Measurements from ENCODE around the gene RAVER2. TPM values are rescaled to one million over a fixed set of nuclear protein-coding genes. Genes with fewer than 3 reads are reported as not detected.

RAVER2 gene
- total RNA-seq, 1 donor from 2014 or later: 7.1 TPM

DNA sequence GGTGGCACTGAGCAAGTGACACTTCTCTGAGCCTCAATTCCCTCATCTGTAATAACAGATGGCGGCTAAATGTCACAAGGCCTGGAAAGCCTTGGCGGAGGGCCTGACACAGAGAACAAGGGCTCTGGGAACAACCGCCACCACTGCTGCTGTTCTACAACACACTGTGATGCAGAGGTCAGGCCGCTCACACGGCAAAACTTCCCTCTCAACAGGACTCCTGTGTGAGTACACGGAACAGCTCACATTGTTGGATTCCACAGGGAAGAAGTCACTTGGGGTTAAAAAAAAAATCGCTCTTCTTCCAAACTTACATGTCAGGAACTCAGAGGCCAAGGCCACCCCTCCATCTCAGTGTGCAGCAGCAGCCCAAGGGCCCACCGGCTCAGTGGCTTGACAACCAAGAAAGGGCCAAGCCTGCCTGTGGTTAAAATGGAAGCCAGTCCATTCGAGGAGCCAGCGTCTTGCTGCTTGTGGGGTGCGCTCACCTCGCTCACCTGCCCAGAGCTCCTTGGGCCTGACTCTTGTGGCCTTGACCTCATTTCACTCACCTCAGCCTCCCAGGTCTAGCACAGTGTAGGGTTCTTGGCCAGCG lies 101.1 kb downstream of the RAVER2 start:
- DNase-seq (ENCODE audit: low read depth): no peak

DNA sequence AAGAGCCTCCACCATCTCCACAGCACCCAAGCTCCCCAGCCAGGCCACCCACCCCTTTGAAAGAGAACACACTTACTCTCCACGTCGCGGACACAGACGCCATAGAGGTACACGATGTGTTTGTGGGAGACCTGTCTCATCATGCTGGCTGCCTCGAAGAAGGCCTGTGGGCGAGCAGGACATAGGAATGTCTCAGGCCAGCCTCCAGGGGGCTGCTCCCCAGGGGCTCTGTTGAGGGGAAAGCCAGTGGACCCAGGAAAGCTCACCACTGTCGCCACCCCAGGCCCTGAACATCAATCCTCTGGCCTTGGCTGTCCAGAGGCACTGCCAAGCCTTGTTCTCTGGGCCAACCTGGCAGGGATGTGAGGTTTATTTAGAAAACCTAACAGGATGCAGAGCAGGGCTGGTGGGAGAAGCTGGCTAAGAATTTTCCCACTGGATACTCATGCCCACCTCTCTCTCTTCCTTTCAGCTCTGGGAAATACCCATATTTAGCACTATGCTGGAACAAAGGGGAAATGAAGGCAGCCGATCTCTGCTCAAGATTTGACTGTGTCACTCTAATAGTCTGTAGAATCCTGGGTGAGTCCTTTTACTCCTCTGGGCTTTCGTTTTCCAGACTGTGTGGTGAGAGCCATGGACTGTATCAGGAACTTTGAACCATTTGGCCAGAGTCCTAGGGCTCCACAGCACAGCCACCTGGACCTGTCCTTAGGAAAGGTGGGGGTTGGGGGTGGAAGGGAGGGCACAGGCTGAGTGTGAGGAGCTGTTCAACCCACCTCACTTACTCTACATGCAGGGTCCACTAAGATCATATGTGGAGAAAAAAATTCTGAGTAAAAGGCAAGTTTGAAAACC lies 101.9 kb downstream of the RAVER2 start:
- no peak for DNase-seq (ENCODE audit: low read depth)

GRCh38 chr1:64847666-64848065 lies 102.8 kb downstream of the RAVER2 start:
- DNase-seq (ENCODE audit: low read depth): no peak

DNA sequence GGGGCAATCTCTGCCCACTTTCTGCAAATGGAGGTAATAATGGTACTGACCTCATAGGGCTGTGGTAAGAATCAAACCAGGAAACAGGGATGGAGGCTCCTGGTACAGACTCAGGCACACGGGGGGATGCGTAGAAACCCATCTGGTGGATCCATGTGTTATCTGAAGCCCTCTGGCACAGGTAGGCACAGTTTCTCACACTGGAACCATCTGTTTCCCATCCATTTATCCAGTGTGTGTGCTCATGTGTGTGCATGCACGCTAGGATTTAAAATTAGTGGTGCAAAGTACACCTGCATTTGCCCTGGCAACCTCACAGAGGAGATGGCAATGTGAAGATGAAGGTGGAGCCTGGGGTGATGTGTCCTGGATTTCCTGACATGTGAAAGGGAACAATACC lies 103.3 kb downstream of the RAVER2 start:
- DNase-seq (ENCODE audit: low read depth): no peak

DNA sequence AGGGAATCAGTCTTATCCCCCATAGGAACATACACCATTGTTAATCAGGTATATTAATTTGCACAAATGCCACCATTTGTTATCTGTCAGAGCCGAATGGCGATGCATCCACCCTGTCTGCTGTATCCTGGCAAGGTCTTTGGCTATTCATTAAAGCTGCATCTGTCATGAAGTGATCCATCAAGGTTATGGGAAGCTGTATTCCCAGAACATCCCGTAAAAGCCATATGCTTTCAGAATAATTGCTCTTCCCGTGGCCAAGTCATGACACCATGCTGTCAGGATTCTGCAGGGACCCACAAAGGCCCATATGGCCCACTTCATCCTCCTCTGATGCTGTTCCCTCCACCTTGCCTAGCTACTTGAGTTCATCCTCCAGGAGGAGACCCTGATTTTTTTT lies 103.9 kb downstream of the RAVER2 start:
- no peak for DNase-seq (ENCODE audit: low read depth)

GRCh38 chr1:64849942-64850341 lies 105.1 kb downstream of the RAVER2 start:
- DNase-seq (ENCODE audit: low read depth): no peak

DNA sequence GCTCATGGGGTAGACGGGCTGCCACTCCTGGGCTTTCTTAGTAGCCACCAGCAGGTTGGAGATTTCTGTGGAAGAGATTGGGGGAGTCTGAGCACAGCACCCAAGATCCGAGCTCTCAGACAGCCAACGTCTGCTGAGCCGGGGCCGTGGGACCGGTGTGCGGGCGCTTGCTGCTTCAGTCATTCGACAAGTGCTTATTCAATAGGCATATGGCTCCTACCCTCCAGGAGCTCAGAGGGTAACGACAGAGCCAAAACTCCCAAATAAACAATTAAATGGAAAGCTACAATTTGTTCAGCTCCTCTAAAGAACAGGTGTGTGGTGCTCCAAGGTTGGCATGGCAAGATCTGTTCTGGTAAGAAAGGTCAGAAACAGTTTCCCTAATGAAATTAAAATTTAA lies 106.0 kb downstream of the RAVER2 start:
- DNase-seq (ENCODE audit: low read depth): no peak

GRCh38 chr1:64851664-64852063 lies 106.8 kb downstream of the RAVER2 start:
- no peak for DNase-seq (ENCODE audit: low read depth)

DNA sequence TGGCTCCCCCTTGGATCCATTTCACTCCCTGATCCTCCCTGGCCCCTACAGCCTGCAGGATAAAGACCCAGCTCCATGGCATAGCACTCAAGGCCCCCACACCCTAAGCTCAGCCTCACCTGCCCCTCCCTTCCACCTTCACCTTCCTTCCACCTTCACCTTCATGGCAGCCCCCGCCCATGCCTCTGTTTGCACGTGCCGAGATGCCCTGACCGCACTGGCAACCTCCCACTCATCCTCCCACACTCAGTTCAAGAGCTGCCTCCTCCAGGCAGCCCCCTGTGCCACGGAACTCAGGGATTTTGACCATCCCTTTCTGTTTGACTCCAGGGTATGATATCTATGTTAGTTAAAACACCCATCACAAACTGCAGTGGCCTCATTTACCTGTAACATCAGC lies 109.8 kb downstream of the RAVER2 start:
- DNase-seq (ENCODE audit: low read depth): no peak

- no peak for DNase-seq (ENCODE audit: low read depth)
Observed at GRCh38 chr1:64855557-64855956, 110.7 kb downstream of the RAVER2 start.

DNA sequence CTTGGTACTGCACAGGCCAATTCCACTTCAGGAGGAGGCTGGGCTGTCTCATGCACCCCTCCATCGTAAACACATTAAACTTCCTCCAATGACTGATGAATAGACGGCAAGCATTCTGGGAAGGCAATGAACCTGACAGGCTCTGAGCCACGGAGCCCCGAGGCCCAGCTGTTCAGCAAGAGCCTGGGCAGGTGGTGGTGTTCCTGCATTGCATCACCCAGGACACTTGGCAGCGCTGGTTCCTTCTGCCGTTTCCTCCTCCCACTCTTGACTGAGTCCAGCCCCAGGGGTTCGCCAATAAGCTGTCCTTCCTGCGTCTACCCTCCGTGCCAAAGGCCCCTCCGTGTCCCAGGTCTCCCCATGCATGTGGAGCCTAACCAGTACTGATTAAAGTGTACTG lies 111.7 kb downstream of the RAVER2 start:
- DNase-seq (ENCODE audit: low read depth): no peak

DNA sequence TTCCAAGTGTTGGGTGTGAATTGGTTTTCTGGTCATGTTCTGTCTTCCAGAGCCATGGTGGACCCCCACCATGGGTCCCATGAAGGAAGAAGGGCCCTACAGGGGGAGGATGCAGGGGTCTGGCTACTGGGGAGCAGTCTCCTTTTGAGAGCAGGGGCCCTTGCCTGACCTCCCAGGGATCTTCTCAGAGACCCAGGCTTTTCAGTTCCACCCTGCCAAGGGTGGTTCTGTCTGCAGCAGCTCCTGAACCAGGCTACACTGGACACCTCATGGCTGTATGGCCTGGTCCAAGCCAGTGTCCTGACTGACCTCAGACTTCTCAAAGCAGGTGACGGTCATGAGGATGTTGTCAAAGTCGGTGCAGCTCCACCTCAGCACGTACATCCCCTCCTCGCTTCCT lies 112.5 kb downstream of the RAVER2 start:
- no peak for DNase-seq (ENCODE audit: low read depth)

- peak; percentile 38 for DNase-seq (ENCODE audit: low read depth)
Observed at GRCh38 chr1:64861611-64862010, 116.7 kb downstream of the RAVER2 start.

- DNase-seq (ENCODE audit: low read depth): peak; percentile 68
Observed at GRCh38 chr1:64864018-64864940, 119.4 kb downstream of the RAVER2 start.

- DNase-seq (ENCODE audit: low read depth): no peak
Observed at GRCh38 chr1:64865105-64865757, 120.4 kb downstream of the RAVER2 start.

- no peak for DNase-seq (ENCODE audit: low read depth)
Observed at GRCh38 chr1:64866689-64867088, 121.8 kb downstream of the RAVER2 start.

DNA sequence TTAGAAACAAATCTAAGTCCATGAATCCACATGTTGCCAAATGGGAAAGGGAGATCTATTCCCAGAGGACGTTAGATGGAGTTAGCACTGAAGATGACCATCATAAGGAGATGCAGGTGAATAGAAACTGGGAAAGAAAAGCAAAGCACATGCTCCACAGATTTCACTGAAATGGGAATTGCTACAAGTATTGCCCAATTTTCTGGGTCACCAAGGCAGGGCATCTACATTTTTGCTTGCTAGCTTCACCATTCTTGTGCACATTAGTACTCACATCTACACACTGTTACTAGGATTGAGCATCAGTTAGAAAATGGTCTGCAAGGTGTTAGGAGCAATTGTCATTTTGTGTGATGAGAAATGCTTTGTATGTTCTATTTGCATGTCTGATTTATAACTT lies 122.4 kb downstream of the RAVER2 start:
- DNase-seq (ENCODE audit: low read depth): no peak

DNA sequence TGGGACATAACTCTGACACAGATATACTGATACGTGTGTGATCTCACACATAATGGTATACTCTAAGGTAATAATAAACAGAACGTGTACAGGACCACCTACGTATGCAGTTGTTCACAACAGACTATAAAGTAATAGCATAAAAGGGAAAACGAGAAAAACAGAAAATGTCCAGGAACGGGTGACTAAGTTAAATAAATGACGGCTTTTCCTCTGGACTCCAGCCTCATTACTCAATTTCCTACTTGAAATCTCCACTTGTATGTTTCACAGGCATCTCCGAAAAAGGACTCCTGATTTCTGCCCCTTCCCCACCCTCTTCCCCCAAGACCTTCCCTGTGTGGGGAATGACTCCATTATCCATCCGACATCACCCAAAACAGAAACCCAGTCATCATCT lies 126.4 kb downstream of the RAVER2 start:
- no peak for DNase-seq (ENCODE audit: low read depth)

DNA sequence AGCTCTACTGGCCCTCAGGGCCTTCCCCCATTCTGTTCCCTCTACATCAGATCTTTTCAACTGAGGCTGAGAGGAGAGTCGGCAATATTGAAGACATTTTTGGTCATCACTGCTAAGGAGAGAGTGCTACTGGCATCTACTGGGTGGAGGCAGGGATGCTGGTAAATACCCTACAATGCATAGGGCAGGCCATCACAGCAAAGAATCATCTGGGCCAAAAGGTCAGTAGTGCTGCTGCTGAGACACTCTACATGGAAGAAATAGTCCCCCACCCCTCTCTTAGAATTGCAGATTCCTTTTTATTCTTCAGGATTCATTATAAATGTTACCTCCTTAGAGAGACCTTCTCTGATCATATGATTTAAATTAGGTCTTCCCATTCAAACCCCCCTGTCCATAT lies 127.2 kb downstream of the RAVER2 start:
- no peak for DNase-seq (ENCODE audit: low read depth)

GRCh38 chr1:64873576-64873975 lies 128.7 kb downstream of the RAVER2 start:
- no peak for DNase-seq (ENCODE audit: low read depth)

- DNase-seq (ENCODE audit: low read depth): no peak
Observed at GRCh38 chr1:64874666-64875065, 129.8 kb downstream of the RAVER2 start.

- DNase-seq (ENCODE audit: low read depth): no peak
Observed at GRCh38 chr1:64875101-64875500, 130.2 kb downstream of the RAVER2 start.

All from renal cortical epithelial cell (primary cell).